ENCODE data around the gene ATR. TPM values are rescaled to one million over a fixed set of nuclear protein-coding genes. Genes with fewer than 3 reads are reported as not detected.

The ATR gene
- total RNA-seq, 1 experiment from 2014 or later: 15.8 TPM

DNA sequence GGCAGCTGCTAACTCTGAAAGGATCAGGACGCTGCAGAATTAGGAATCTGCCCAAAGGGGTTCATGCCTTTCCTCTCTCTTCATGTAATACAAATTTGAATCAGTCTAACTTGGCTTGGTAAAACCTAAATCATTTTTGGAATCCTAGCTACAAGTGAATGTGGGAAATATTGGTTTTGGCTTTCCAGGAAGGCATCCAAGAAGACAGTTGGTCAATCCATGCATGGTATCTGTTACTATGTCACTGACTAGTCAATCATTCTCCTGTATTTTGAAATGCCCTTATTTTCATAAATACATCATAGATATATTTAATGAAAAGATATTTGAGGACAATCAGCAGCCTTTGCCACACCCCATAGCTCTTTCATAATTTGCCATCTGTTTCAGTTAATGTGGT is 10.2 kb upstream of the ATR start:
- TF ChIP-seq, protein P1, sequence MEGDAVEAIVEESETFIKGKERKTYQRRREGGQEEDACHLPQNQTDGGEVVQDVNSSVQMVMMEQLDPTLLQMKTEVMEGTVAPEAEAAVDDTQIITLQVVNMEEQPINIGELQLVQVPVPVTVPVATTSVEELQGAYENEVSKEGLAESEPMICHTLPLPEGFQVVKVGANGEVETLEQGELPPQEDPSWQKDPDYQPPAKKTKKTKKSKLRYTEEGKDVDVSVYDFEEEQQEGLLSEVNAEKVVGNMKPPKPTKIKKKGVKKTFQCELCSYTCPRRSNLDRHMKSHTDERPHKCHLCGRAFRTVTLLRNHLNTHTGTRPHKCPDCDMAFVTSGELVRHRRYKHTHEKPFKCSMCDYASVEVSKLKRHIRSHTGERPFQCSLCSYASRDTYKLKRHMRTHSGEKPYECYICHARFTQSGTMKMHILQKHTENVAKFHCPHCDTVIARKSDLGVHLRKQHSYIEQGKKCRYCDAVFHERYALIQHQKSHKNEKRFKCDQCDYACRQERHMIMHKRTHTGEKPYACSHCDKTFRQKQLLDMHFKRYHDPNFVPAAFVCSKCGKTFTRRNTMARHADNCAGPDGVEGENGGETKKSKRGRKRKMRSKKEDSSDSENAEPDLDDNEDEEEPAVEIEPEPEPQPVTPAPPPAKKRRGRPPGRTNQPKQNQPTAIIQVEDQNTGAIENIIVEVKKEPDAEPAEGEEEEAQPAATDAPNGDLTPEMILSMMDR (conservative IDR thresholded peaks at IDR 0.05): no peak
- H2AFZ ChIP-seq (ENCODE audit: low read length): no peak overlapping the region
- H3K9me3 ChIP-seq (ENCODE audit: control insufficient read depth, low read depth, low read length): no peaks in the 10 kb centered on the region
- H3K4me1 ChIP-seq (ENCODE audit: insufficient read depth, low read length): no peaks in the 10 kb centered on the region
- no peak overlapping the region for H2BK5ac ChIP-seq (ENCODE audit: insufficient read length, low read length)
- no peak overlapping the region for H3K18ac ChIP-seq (ENCODE audit: insufficient read length, low read depth, low read length)
- H3K4me3 Mint-ChIP-seq: no peak overlapping the region
- H2BK12ac ChIP-seq (ENCODE audit: insufficient read length, low read depth, low read length): no peak overlapping the region
- H3K9me3 Mint-ChIP-seq: no peaks in the 10 kb centered on the region
- no peak overlapping the region for H4K91ac ChIP-seq (ENCODE audit: insufficient read length, low read depth, low read length)
- H2BK20ac ChIP-seq (ENCODE audit: low read depth, low read length, poor library complexity, severe bottlenecking): no peak overlapping the region
- no CpG with 5 or more reads among the region's 1 CpG for WGBS (ENCODE audit: extremely low coverage, insufficient read length, low lambda C conversion rate)
- peaks cover 2% of the 10 kb centered on the region; the same call in 1 of the 2 replicates for H3K27me3 Mint-ChIP-seq (ENCODE audit: low read depth)
- no peak overlapping the region for H2AK5ac ChIP-seq (ENCODE audit: insufficient read length, low read length)
- no peak overlapping the region for H3K56ac ChIP-seq (ENCODE audit: insufficient read length, low read depth, low read length)
- no peaks in the 10 kb centered on the region for H3K79me2 ChIP-seq (ENCODE audit: insufficient read depth, low read length)
- H3K23ac ChIP-seq (ENCODE audit: insufficient read length, low read depth, low read length): no peak overlapping the region
- no peaks in the 10 kb centered on the region for H4K20me1 ChIP-seq (ENCODE audit: control insufficient read depth, insufficient read depth, insufficient read length)
- H3K27ac Mint-ChIP-seq: no peak overlapping the region; a peak in 1 of 7 replicates
- H2BK120ac ChIP-seq (ENCODE audit: low read depth, low read length, poor library complexity, severe bottlenecking): no peak overlapping the region
- H3K79me1 ChIP-seq (ENCODE audit: insufficient read depth, low read depth, low read length, poor library complexity, severe bottlenecking): no peaks in the 10 kb centered on the region
- H3K9ac ChIP-seq (ENCODE audit: extremely low read depth, insufficient read length, low read length): no peak overlapping the region
- H3K27me3 ChIP-seq (ENCODE audit: insufficient read depth, low read length): no peaks in the 10 kb centered on the region
- no peak overlapping the region for H4K5ac ChIP-seq (ENCODE audit: insufficient read length, low read depth, low read length)
- H3K36me3 Mint-ChIP-seq (ENCODE audit: insufficient read depth in 1 of 3, low read depth in 3 of 3): no peaks in the 10 kb centered on the region
- no peak overlapping the region for H3K14ac ChIP-seq (ENCODE audit: insufficient read depth, low read length)
- H4K8ac ChIP-seq (replicated peaks; ENCODE audit: insufficient read length, low read depth, low read length): no peak overlapping the region
- peaks cover 0 to 2% of the 10 kb centered on the region in 2 experiments; a peak in 2 of 4 replicates for H3K4me1 Mint-ChIP-seq
- H3K23me2 ChIP-seq (ENCODE audit: insufficient read length, low read depth, low read length, poor library complexity, severe bottlenecking): no peaks in the 10 kb centered on the region
- DNase-seq: no peak
- no peak overlapping the region for H3T11ph ChIP-seq (ENCODE audit: low read length)
- no peak overlapping the region for H2BK15ac ChIP-seq (ENCODE audit: low read depth, low read length)
- no peak overlapping the region for H3K4ac ChIP-seq (ENCODE audit: low read depth, low read length)
- H3K27ac ChIP-seq (ENCODE audit: insufficient read length, low read depth, low read length): no peak overlapping the region
- no peak overlapping the region for H3K4me2 ChIP-seq (ENCODE audit: insufficient read depth, insufficient read length, low read length)

Data from H9 (cell line).